Tibial nerve (tissue), 4 donors: ENCODE data around the gene STRA8. TPM values are rescaled to one million over a fixed set of nuclear protein-coding genes. Genes with fewer than 3 reads are reported as not detected.

Experiments used
- DNase-seq, 2 donors: peaks; one replicate each; pipeline ENCODE4 v3.0.0-alpha.2; 2019; ENCODE audit warnings: low spot score in 2 of 2
- H3K27ac ChIP-seq, 4 donors: fragments of 200-600 bp; sonication (generic) in 3 of 4; one replicate each; pipeline ENCODE4 v1.5.1; 2017 to 2019; ENCODE audit warnings: mild to moderate bottlenecking in 1 of 4
- H3K27me3 ChIP-seq, 2 donors: fragments of 200-600 bp; sonication (generic) in 1 of 2; one replicate each; pipeline versions ENCODE4 v1.5.1 to v1.6.0; 2017 to 2019
- H3K36me3 ChIP-seq, 3 donors: fragments of 200-600 bp; sonication (generic); one replicate each; pipeline ENCODE4 v1.5.1; 2018 to 2019
- H3K4me1 ChIP-seq, 4 donors: fragments of 200-600 bp; sonication (generic) in 3 of 4; one replicate each; pipeline ENCODE4 v1.5.1; 2017 to 2019
- H3K4me3 ChIP-seq, 4 donors: fragments of 200-600 bp; sonication (generic) in 3 of 4; one replicate each; pipeline ENCODE4 v1.5.1; 2017 to 2019; ENCODE audit warnings: mild to moderate bottlenecking in 1 of 4, moderate library complexity in 1 of 4
- H3K9me3 ChIP-seq, 4 donors: fragments of 200-600 bp; sonication (generic) in 3 of 4; one replicate each; pipeline ENCODE4 v1.5.1; 2017 to 2019
- EP300 ChIP-seq, 2 donors: sonication (generic); formaldehyde crosslinking; IDR thresholded peaks; one replicate each; pipeline ENCODE4 v1.6.1; 2017; ENCODE audit warnings: antibody characterized with exemption in 2 of 2, mild to moderate bottlenecking in 1 of 2
- POLR2A ChIP-seq, 2 donors: fragments of 450-650 bp; IDR thresholded peaks; one replicate each; pipeline ENCODE4 v1.6.1; 2017; ENCODE audit warnings: antibody characterized with exemption in 2 of 2, mild to moderate bottlenecking in 2 of 2, moderate library complexity in 2 of 2
- WGBS, 2 donors: methylation state at CpG; one replicate each; pipeline ENCODE4 v1.1.5; 2018; 5-methylcytosine and 5-hydroxymethylcytosine counted together
- total RNA-seq, 4 donors: library from RNA; depleted of rRNA; stranded (reverse); fragments of >200 nt; gene quantifications; one replicate each; pipeline ENCODE4 v1.1.0, GENCODE V29; 2016
- TF ChIP-seq, protein P1 (sequence below), 5 experiments: fragments of 200-600 bp in 3 of 5; fragments of 450-650 bp in 2 of 5; sonication (generic) in 3 of 5; IDR thresholded peaks; one replicate each; pipeline ENCODE4 v1.5.1; 2016 to 2019; ENCODE audit warnings: antibody characterized with exemption in 5 of 5, mild to moderate bottlenecking in 3 of 5, moderate library complexity in 2 of 5

The STRA8 gene
- total RNA-seq, 4 donors from 2014 or later = not detected

DNA sequence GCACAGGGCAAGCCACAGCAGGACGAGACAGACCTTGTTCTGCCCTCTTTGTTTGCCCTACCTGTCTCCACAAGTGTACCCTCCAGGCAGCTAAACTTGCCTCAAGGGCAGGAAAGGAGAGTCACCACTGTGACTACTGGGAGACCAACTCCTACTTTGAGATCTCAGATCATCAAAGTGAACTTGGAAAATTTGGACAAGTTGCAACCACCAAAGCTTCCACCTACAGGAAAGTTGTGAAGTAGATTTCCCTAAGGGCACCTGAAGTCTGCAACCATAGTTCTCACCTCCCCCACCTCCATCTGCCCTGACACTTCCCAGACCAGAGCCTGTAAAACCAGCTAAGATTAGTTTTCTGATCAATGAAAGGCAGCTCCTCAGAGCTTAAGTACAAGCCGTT, 19.8 kb upstream of the STRA8 start:
- H3K27me3 ChIP-seq = no peaks in the 10 kb centered on the region
- H3K4me3 ChIP-seq = no peak overlapping the region
- TF ChIP-seq EP300 (IDR thresholded peaks at IDR 0.05) = no peak
- TF ChIP-seq, protein P1, sequence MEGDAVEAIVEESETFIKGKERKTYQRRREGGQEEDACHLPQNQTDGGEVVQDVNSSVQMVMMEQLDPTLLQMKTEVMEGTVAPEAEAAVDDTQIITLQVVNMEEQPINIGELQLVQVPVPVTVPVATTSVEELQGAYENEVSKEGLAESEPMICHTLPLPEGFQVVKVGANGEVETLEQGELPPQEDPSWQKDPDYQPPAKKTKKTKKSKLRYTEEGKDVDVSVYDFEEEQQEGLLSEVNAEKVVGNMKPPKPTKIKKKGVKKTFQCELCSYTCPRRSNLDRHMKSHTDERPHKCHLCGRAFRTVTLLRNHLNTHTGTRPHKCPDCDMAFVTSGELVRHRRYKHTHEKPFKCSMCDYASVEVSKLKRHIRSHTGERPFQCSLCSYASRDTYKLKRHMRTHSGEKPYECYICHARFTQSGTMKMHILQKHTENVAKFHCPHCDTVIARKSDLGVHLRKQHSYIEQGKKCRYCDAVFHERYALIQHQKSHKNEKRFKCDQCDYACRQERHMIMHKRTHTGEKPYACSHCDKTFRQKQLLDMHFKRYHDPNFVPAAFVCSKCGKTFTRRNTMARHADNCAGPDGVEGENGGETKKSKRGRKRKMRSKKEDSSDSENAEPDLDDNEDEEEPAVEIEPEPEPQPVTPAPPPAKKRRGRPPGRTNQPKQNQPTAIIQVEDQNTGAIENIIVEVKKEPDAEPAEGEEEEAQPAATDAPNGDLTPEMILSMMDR (IDR thresholded peaks at IDR 0.05) = no peak
- no peak for TF ChIP-seq POLR2A (IDR thresholded peaks at IDR 0.05)
- H3K4me1 ChIP-seq = peaks cover 0 to 20% (median 11%) of the 10 kb centered on the region in 4 donors
- WGBS, 2 donors = 76 to 78% methylated on average over 2 of the region's 2 CpGs
- H3K36me3 ChIP-seq = no peaks in the 10 kb centered on the region
- no peak for DNase-seq
- no peaks in the 10 kb centered on the region for H3K9me3 ChIP-seq
- no peak overlapping the region for H3K27ac ChIP-seq

DNA sequence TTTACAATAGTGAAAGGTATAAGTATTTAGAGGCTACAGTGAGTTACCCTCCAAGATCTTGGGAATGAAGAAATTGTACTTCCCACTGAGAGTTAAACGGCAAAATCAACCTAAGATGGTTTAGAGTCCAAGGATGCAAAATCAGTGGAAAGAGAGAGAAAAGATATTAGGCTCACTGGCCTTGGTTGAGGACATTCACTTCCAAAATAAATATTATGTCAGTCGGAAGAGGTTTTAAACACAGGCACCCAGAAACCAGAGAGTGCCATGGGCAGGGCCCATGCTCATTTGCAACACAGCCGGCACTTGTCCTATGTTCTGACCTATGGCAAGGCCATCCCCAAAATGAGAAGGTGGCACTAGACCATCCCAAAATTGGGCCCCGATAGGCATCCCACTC, 18.5 kb upstream of the STRA8 start:
- TF ChIP-seq EP300 (IDR thresholded peaks at IDR 0.05) (no peak), POLR2A (IDR thresholded peaks at IDR 0.05) (no peak)
- TF ChIP-seq, protein P1 (IDR thresholded peaks at IDR 0.05) = no peak
- Histone ChIP-seq H3K36me3 (no peaks in the 10 kb centered on the region), H3K4me1 (peaks cover 0 to 7% (median 3%) of the 10 kb centered on the region in 4 donors), H3K9me3 (no peaks in the 10 kb centered on the region), H3K4me3 (no peak overlapping the region), H3K27ac (no peak overlapping the region), H3K27me3 (no peaks in the 10 kb centered on the region)
- WGBS, 2 donors = 66 to 77% methylated on average over 4 of the region's 4 CpGs
- no peak for DNase-seq

DNA sequence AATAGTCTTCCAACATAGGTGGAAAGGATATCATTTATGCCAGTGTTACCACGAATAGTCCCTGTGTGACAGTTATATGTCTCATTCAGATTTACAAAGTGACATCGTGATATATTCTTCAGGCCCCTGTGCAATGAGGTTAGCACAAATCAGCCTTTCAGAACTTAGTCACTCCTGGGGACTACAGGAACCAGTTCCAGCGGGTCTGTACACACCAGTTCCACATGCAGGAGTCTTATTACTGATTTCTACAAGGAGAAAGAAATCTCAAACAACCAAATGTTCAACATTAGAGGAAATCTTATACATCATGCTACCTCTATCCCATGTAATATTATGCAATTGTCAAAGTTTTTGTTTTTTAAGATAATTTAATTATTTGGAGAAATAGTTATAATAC, 17.9 kb upstream of the STRA8 start:
- H3K4me3 ChIP-seq = no peak overlapping the region
- H3K9me3 ChIP-seq = no peaks in the 10 kb centered on the region
- H3K36me3 ChIP-seq = no peaks in the 10 kb centered on the region
- TF ChIP-seq POLR2A (IDR thresholded peaks at IDR 0.05) = no peak
- TF ChIP-seq, protein P1 (IDR thresholded peaks at IDR 0.05) = no peak
- WGBS, 2 donors = 54 to 73% methylated on average over 3 of the region's 3 CpGs
- H3K27ac ChIP-seq = no peak overlapping the region
- peaks cover 0 to 3% (median under 1%) of the 10 kb centered on the region in 4 donors for H3K4me1 ChIP-seq
- no peaks in the 10 kb centered on the region for H3K27me3 ChIP-seq
- DNase-seq = no peak

DNA sequence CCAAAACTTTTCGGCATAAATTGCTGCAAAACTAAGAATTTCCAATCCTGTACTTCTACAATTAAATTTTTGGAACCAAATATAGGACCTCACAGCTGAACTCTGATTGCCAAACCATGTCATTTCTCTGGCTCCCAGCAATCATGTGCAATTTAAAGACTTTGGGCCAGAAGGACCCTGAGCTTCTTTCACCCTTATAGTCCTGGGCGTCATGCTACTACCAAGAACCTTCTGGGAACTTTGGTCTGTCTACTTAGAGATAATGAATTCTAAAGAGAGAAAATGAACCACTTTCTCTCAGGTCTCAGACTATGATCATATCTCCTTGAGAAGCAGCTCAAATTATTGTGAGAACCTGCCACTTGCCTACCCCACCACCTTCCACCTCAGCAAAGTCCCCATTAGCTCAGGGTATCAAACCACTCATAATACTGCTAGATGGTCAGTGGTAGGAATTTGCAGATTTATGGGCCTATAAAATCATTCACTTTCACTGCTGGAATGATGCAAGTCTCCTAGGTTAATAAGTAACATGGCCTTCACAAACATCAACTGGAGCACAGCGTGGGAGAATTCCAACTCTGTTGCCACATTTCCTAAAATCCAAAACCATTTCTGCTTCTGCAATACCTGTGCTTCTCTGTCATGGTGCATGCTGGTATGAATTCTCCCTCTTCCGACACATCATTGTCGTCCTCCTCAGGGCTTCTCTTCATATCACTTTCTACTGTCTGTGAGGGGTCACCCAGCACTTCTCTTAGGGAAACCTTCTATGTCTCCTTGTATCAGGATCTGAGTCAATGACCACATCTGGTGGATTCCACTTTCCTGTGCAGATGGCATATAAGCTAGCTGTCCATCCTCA, 15.8 kb upstream of the STRA8 start:
- Histone ChIP-seq H3K9me3 (no peaks in the 10 kb centered on the region), H3K4me3 (no peak overlapping the region), H3K27ac (no peak overlapping the region), H3K27me3 (no peaks in the 10 kb centered on the region), H3K36me3 (no peaks in the 10 kb centered on the region), H3K4me1 (no peaks in the 10 kb centered on the region)
- TF ChIP-seq POLR2A (IDR thresholded peaks at IDR 0.05) = no peak
- TF ChIP-seq, protein P1 (IDR thresholded peaks at IDR 0.05) = no peak
- no peak for TF ChIP-seq EP300 (IDR thresholded peaks at IDR 0.05)
- no peak for DNase-seq
- 96 to 97% methylated on average over 5 of the region's 5 CpGs for WGBS, 2 donors

DNA sequence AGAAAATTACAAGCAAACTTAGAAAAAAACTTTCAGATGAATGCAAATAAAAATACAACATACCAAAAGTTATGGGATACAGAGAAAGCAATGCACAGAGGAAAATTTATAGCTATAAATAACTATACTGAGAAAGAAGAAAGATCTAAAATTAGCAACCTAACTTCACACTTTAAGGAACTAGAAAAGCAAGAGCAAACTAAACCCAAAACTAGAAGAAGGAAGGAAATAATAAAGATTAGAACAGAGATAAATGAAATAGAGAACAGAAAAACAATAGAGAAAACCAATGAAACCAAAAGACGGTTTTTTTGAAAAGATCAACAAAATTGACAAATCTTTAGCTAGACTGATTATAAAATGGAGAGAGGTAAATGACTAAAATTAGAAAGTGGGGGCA, 9.6 kb upstream of the STRA8 start:
- H3K4me3 ChIP-seq = no peak overlapping the region
- H3K9me3 ChIP-seq = no peaks in the 10 kb centered on the region
- no peaks in the 10 kb centered on the region for H3K36me3 ChIP-seq
- TF ChIP-seq, protein P1 (IDR thresholded peaks at IDR 0.05) = no peak
- TF ChIP-seq POLR2A (IDR thresholded peaks at IDR 0.05) (no peak), EP300 (IDR thresholded peaks at IDR 0.05) (no peak)
- H3K4me1 ChIP-seq = no peaks in the 10 kb centered on the region
- 65% methylated on average over 1 of the region's 1 CpG for WGBS, 2 donors
- H3K27ac ChIP-seq = no peak overlapping the region
- H3K27me3 ChIP-seq = no peaks in the 10 kb centered on the region
- DNase-seq = no peak
